Astrocyte (in vitro differentiated cells and primary cell): Measurements from ENCODE around the gene GJC3.

Experiments used
- EZH2 ChIP-seq: IDR thresholded peaks from 2 replicates; pipeline ENCODE4 v1.6.1; 2012; ENCODE audit warnings: mild to moderate bottlenecking, low read length, inconsistent platforms; ENCODE audit not compliant: insufficient read depth
- TF ChIP-seq, protein P1 (sequence below): IDR thresholded peaks from 2 replicates; pipeline ENCODE4 v1.5.1; 2011; ENCODE audit warnings: low read depth, mild to moderate bottlenecking, inconsistent platforms, low read length, moderate library complexity; ENCODE audit not compliant: insufficient read depth

DNA sequence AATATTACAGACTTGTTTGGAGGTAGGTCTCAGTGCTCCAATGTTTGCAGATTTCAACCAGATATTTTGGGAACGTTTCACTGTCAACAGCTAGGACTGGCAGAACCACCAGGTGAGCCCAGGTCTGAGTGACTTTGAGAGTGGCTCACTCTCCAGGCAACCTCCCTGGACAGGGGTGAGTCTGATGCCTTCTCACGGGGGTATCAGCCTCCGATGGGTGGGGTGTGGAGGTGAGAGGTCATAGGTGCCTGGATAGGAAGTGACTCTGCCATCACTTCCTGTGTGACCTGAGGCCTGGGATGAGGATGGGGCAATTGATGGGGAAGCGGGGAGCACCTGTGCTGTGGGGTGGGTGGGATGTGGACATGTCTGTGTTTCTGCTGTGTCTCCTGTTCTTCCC lies 41.8 kb upstream of the GJC3 start:
- TF ChIP-seq EZH2 = no peak
- TF ChIP-seq, protein P1, sequence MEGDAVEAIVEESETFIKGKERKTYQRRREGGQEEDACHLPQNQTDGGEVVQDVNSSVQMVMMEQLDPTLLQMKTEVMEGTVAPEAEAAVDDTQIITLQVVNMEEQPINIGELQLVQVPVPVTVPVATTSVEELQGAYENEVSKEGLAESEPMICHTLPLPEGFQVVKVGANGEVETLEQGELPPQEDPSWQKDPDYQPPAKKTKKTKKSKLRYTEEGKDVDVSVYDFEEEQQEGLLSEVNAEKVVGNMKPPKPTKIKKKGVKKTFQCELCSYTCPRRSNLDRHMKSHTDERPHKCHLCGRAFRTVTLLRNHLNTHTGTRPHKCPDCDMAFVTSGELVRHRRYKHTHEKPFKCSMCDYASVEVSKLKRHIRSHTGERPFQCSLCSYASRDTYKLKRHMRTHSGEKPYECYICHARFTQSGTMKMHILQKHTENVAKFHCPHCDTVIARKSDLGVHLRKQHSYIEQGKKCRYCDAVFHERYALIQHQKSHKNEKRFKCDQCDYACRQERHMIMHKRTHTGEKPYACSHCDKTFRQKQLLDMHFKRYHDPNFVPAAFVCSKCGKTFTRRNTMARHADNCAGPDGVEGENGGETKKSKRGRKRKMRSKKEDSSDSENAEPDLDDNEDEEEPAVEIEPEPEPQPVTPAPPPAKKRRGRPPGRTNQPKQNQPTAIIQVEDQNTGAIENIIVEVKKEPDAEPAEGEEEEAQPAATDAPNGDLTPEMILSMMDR = no peak
